Neural crest cell (in vitro differentiated cells): ENCODE data around the gene RPTOR. TPM values are rescaled to one million over a fixed set of nuclear protein-coding genes. Genes with fewer than 3 reads are reported as not detected.
"Not testable (repeated sequence)": the region's sequence is repeated elsewhere in the genome, so short reads cannot be mapped to it uniquely, and the experiment has no call there.

ENCODE experiments used
- DNase-seq: peaks from one replicate; pipeline ENCODE4 v3.0.0; 2021; ENCODE audit warnings: low read depth, mixed read lengths, low spot score
- H3K27ac Mint-ChIP-seq: one replicate; pipeline ENCODE4 v1.8.0; 2021; ENCODE audit warnings: mild to moderate bottlenecking, mixed read lengths; ENCODE audit not compliant: unreplicated experiment
- H3K27me3 Mint-ChIP-seq: 2 replicates; pipeline ENCODE4 v1.8.0; 2021; ENCODE audit warnings: low read depth, mild to moderate bottlenecking, mixed read lengths
- H3K36me3 Mint-ChIP-seq: 2 replicates; pipeline ENCODE4 v1.8.0; 2021; ENCODE audit warnings: low read depth, mild to moderate bottlenecking, mixed read lengths
- H3K4me1 Mint-ChIP-seq: 2 replicates; pipeline ENCODE4 v1.8.0; 2021; ENCODE audit warnings: mixed read lengths
- H3K4me3 Mint-ChIP-seq: one replicate; pipeline ENCODE4 v1.8.0; 2021; ENCODE audit warnings: mild to moderate bottlenecking, mixed read lengths
- H3K9me3 Mint-ChIP-seq: 2 replicates; pipeline ENCODE4 v1.8.0; 2021; ENCODE audit warnings: mixed read lengths
- total RNA-seq: library from RNA; stranded (reverse); gene quantifications from 2 replicates; pipeline ENCODE4 v1.2.1, GENCODE V29; 2021
- TF ChIP-seq, protein P1 (sequence below): fragments of 200-600 bp; sonication (generic); conservative IDR thresholded peaks from 2 replicates; pipeline ENCODE4 v1.5.0; 2021; ENCODE audit warnings: antibody characterized with exemption, mild to moderate bottlenecking

RPTOR gene
- total RNA-seq, 1 donor from 2014 or later = 41.1 TPM

GRCh38 chr17:80795754-80796153 is 251.1 kb downstream of the RPTOR start:
- H3K36me3 Mint-ChIP-seq = peaks cover 6% of the 10 kb centered on the region
- no peaks in the 10 kb centered on the region for H3K9me3 Mint-ChIP-seq
- H3K27me3 Mint-ChIP-seq = no peaks in the 10 kb centered on the region
- no peak for DNase-seq
- TF ChIP-seq, protein P1, sequence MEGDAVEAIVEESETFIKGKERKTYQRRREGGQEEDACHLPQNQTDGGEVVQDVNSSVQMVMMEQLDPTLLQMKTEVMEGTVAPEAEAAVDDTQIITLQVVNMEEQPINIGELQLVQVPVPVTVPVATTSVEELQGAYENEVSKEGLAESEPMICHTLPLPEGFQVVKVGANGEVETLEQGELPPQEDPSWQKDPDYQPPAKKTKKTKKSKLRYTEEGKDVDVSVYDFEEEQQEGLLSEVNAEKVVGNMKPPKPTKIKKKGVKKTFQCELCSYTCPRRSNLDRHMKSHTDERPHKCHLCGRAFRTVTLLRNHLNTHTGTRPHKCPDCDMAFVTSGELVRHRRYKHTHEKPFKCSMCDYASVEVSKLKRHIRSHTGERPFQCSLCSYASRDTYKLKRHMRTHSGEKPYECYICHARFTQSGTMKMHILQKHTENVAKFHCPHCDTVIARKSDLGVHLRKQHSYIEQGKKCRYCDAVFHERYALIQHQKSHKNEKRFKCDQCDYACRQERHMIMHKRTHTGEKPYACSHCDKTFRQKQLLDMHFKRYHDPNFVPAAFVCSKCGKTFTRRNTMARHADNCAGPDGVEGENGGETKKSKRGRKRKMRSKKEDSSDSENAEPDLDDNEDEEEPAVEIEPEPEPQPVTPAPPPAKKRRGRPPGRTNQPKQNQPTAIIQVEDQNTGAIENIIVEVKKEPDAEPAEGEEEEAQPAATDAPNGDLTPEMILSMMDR = no peak
- H3K27ac Mint-ChIP-seq = peak overlapping the region; percentile 54
- H3K4me1 Mint-ChIP-seq = peaks cover 13% of the 10 kb centered on the region
- no peak overlapping the region for H3K4me3 Mint-ChIP-seq

GRCh38 chr17:80796430-80796861 is 251.8 kb downstream of the RPTOR start:
- DNase-seq = no peak
- Mint-ChIP-seq H3K27me3 (no peaks in the 10 kb centered on the region), H3K4me3 (no peak overlapping the region), H3K4me1 (peaks cover 6% of the 10 kb centered on the region), H3K9me3 (no peaks in the 10 kb centered on the region), H3K27ac (no peak overlapping the region), H3K36me3 (peaks cover 6% of the 10 kb centered on the region)
- TF ChIP-seq, protein P1 = no peak

DNA sequence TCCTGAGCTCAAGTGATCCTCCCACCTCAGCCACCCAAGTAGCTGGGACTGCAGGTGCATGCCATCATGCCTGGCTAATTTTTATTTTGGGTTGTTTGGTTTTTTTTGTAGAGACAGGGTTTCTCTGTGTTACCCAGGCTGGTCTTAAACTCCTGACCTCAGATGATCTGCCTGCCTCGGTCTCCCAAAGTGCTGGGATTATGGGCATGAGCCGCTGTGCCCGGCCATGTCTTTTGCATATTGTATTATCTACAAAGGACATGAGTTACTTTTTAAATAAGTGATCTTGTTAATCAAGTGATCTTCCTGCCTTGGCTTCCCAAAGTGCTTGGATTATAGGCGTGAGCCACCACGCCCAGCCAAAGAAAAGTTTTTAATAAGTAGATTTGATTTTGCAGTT is 252.6 kb downstream of the RPTOR start:
- DNase-seq, H3K27me3 Mint-ChIP-seq, H3K36me3 Mint-ChIP-seq, H3K27ac Mint-ChIP-seq, H3K9me3 Mint-ChIP-seq, H3K4me1 Mint-ChIP-seq, H3K4me3 Mint-ChIP-seq: not testable (repeated sequence)

- Mint-ChIP-seq H3K4me3 (no peak overlapping the region), H3K27ac (no peak overlapping the region), H3K9me3 (no peaks in the 10 kb centered on the region), H3K4me1 (no peaks in the 10 kb centered on the region), H3K27me3 (no peaks in the 10 kb centered on the region), H3K36me3 (peaks cover 6% of the 10 kb centered on the region)
- DNase-seq = no peak
- TF ChIP-seq, protein P1 = no peak
These were observed 253.3 kb downstream of the RPTOR start for GRCh38 chr17:80797741-80798594.

- Mint-ChIP-seq H3K27me3 (no peaks in the 10 kb centered on the region), H3K36me3 (peaks cover 6% of the 10 kb centered on the region), H3K9me3 (no peaks in the 10 kb centered on the region), H3K4me1 (no peaks in the 10 kb centered on the region), H3K27ac (no peak overlapping the region), H3K4me3 (no peak overlapping the region)
- no peak for DNase-seq
- TF ChIP-seq, protein P1 = no peak
These were observed 254.2 kb downstream of the RPTOR start for GRCh38 chr17:80798595-80799537.
